HFF-Myc (cell line): ENCODE data around the gene LAPTM4A.

Experiments
- DNase-seq: peaks from one replicate; pipeline ENCODE4 v3.0.0-alpha.2; 2011; ENCODE audit warnings: low read depth; ENCODE audit errors: extremely low read depth
- H3K4me3 ChIP-seq: replicated peaks from 2 replicates; pipeline ENCODE4 v1.5.1; 2011; ENCODE audit warnings: low read depth, mild to moderate bottlenecking, control low read depth, low read length
- CTCF ChIP-seq: IDR thresholded peaks from 2 replicates; pipeline ENCODE4 v1.5.1; 2012; ENCODE audit warnings: mild to moderate bottlenecking, low read depth, low read length, control low read depth; ENCODE audit errors: missing control alignments

The LAPTM4A gene

DNA sequence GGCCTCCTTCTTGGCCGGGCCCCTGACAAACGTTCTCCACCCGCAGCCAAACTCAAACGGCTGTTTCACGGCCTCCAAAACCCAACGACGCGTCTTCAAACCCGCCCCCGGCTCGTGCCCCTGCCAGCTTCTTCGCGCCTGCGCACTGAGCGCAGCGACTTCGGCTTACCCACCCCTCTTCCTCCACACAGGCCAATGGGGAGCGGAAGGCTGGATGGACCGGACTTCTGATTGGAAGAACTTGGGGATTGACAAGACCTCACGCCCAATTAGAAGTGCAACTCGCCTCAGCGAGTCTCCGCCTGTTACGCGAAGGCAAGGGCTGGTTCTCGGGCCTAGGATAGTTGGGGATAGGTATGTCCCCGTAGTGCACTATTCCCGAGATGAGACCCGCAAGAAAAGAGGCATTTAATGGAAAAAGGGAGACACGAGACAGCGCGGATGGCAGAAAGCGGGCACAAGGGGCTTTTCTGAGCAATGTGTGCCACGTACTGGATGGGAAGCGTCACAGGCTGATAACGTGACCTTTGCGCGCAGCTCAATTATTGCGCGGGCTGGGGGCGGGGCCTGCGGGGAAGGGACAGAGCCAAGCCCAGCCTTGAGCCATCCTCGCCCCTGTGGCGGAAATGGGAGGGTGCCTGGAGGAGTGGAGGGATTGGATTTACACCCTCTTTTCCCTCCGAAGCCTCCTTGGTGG is at the start of gene LAPTM4A:
TSS of gene LAPTM4A (minus strand) at position 97 of the 697 bp plus-strand sequence. CDS start 108 bp downstream, outside the sequence.
- no peak for TF ChIP-seq CTCF
- H3K4me3 ChIP-seq = peak within 1 kb of the TSS; percentile 67
- peak; percentile 100 for DNase-seq

DNA sequence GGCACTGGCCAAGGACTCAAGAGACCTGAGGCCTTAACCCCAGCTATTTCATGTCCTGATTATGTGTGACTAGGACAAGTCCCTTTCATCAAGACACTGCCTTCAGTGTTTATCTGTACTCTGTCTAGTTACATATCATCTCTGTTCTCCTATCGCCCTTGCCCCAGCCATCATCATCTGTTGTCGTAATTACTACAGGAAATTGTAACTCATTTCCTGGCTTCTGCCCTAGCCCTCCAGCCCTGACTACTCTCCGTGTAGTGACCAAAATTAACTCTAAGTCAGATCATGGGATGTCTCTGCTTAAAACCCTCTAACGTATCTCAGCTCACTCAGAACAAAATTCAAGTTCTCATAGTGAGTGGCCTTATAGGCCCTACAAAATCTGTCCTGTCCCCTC is 49.3 kb upstream of the LAPTM4A start:
- DNase-seq = no peak
- H3K4me3 ChIP-seq = no peak overlapping the region
- TF ChIP-seq CTCF = no peak

GRCh38 chr2:20099780-20100179 is 48.4 kb upstream of the LAPTM4A start:
- no peak for TF ChIP-seq CTCF
- H3K4me3 ChIP-seq = no peak overlapping the region

GRCh38 chr2:20097889-20098714 is 46.7 kb upstream of the LAPTM4A start:
- H3K4me3 ChIP-seq = no peak overlapping the region
- peak; percentile 67 for DNase-seq
- peak; percentile 86 for TF ChIP-seq CTCF

More at GRCh38 chr2:20099780-20100179, 48.4 kb upstream of the LAPTM4A start:
- no peak for DNase-seq

- no peak for DNase-seq
- no peak overlapping the region for H3K4me3 ChIP-seq
- TF ChIP-seq CTCF = no peak
Observed at GRCh38 chr2:20095469-20095868, 44.0 kb upstream of the LAPTM4A start.

- no peak overlapping the region for H3K4me3 ChIP-seq
- DNase-seq = no peak
- TF ChIP-seq CTCF = no peak
Observed at GRCh38 chr2:20094955-20095354, 43.5 kb upstream of the LAPTM4A start.
